K562 (cell line): ENCODE data around the gene FLAD1. TPM values are rescaled to one million over a fixed set of nuclear protein-coding genes. Genes with fewer than 3 reads are reported as not detected.

Source experiments
- E2F1 ChIP-seq: sonication (generic); formaldehyde crosslinking; IDR thresholded peaks from 2 replicates; pipeline ENCODE4 v1.8.1; 2023; ENCODE audit warnings: mild to moderate bottlenecking, missing genetic modification reagents, moderate library complexity
- ESRRA ChIP-seq: fragments of 450-650 bp; IDR thresholded peaks from 2 replicates; pipeline ENCODE4 v1.6.1; 2014; ENCODE audit warnings: low read depth, mild to moderate bottlenecking, moderate library complexity, borderline replicate concordance
- HMGN3 ChIP-seq: IDR thresholded peaks from 2 replicates; pipeline ENCODE4 v1.6.1; 2011; ENCODE audit warnings: borderline replicate concordance, low read depth, mild to moderate bottlenecking, mixed read lengths, low read length; ENCODE audit not compliant: insufficient read length; ENCODE audit errors: extremely low read depth
- HOXB6 ChIP-seq: fragments of 250-450 bp; sonication (Bioruptor Pico); IDR thresholded peaks from 2 replicates; pipeline ENCODE4 v1.5.1; 2022; ENCODE audit warnings: mild to moderate bottlenecking, borderline replicate concordance
- MAZ ChIP-seq, 2 experiments: fragments of 450-650 bp in 1 of 2; sonication (generic) in 1 of 2; formaldehyde crosslinking; IDR thresholded peaks in 1 of 2; conservative IDR thresholded peaks in 1 of 2; 2 replicates each; pipeline versions ENCODE4 v1.4.0 to v1.5.0; 2020; ENCODE audit warnings: mild to moderate bottlenecking in 1 of 2, missing genetic modification reagents in 1 of 2
- MEF2D ChIP-seq: conservative IDR thresholded peaks from 2 replicates; pipeline ENCODE4 v1.6.1; 2016; ENCODE audit warnings: low read depth, missing genetic modification characterization, missing compliant biosample characterization
- MYNN ChIP-seq, 2 experiments: sonication (generic); formaldehyde crosslinking in 1 of 2; IDR thresholded peaks; 2 replicates each; pipeline versions ENCODE4 v1.5.0 to v1.6.1; 2016 to 2020; ENCODE audit warnings: antibody characterized with exemption in 1 of 2, missing genetic modification reagents in 1 of 2
- NFE2 ChIP-seq: IDR thresholded peaks from 2 replicates; pipeline ENCODE4 v1.6.1; 2014; ENCODE audit warnings: antibody characterized with exemption, low read depth
- NR2C2 ChIP-seq, 2 experiments: fragments of 200-800 bp in 1 of 2; sonication (Bioruptor generic) in 1 of 2; sonication (generic) in 1 of 2; formaldehyde crosslinking in 1 of 2; IDR thresholded peaks; 2 replicates each; pipeline versions ENCODE4 v1.6.1 to v1.8.0; 2016 to 2022; ENCODE audit warnings: mild to moderate bottlenecking in 1 of 2, missing compliant biosample characterization in 1 of 2, missing genetic modification characterization in 1 of 2, missing genetic modification reagents in 1 of 2
- SIX5 ChIP-seq, 2 experiments: IDR thresholded peaks; 2 replicates each; pipeline ENCODE4 v1.6.1; 2011; ENCODE audit warnings: low read length in 2 of 2, borderline replicate concordance in 1 of 2, low read depth in 1 of 2, mild to moderate bottlenecking in 1 of 2, moderate library complexity in 1 of 2; ENCODE audit not compliant: insufficient read depth in 1 of 2
- ZBTB49 ChIP-seq: sonication (generic); formaldehyde crosslinking; IDR thresholded peaks from 2 replicates; pipeline ENCODE4 v1.8.0; 2022; ENCODE audit warnings: missing genetic modification reagents, mild to moderate bottlenecking, borderline replicate concordance
- ZNF551 ChIP-seq: fragments of 250-450 bp; sonication (Bioruptor Pico); IDR thresholded peaks from 2 replicates; pipeline ENCODE4 v1.5.0; 2021; ENCODE audit warnings: mild to moderate bottlenecking, moderate library complexity
- polyA plus RNA-seq, 8 experiments: library from polyadenylated mRNA; depleted of rRNA in 4 of 8; stranded (reverse) in 5 of 8; unstranded in 3 of 8; fragments of >200 nt; fragmentation: Nextera tagmentation in 2 of 8; fragmentation: Illumina TruSeq in 1 of 8; extraction: Ambion mirVana in 2 of 8; extraction: Trizol in 1 of 8; gene quantifications; 2 replicates each; pipeline versions ENCODE4 v1.2.1 to v1.2.3, GENCODE V29; 2011 to 2014; ENCODE audit warnings: inconsistent platforms in 1 of 8, missing spikeins in 1 of 8
- total RNA-seq, 7 experiments: library from RNA; depleted of rRNA in 6 of 7; stranded (reverse); fragments of >200 nt in 6 of 7; fragmentation: Illumina TruSeq in 2 of 7; extraction: Trizol in 2 of 7; gene quantifications; 2 replicates each; pipeline versions ENCODE4 v1.2.1 to v1.2.3, GENCODE V29; 2011 to 2021; ENCODE audit warnings: low replicate concordance in 1 of 7

FLAD1 gene
- total and polyA plus RNA-seq, 9 of the 15 experiments (the other 6 are each of a cell fraction or from before 2014, with no cell fraction given) = 24.9 to 85.8 (median 67.0) TPM

GRCh38 chr1:154974808-154975408 is 8.2 kb upstream of the FLAD1 start (continued):
- TF ChIP-seq MAZ (CRISPR knock-in tag; conservative IDR thresholded peaks at IDR 0.05 in 1 of 2, IDR thresholded peaks at IDR 0.05 in 1 of 2) (no peak; a peak in 2 of 4 replicates), ZBTB49 (CRISPR knock-in tag) (peak; percentile 75; the same call in 1 of the 2 replicates), HMGN3 (no peak), NFE2 (no peak), ESRRA (peak; percentile 2; the same call in 1 of the 2 replicates), MYNN (IDR thresholded peaks at IDR 0.05) (no peak), MYNN (CRISPR knock-in tag; IDR thresholded peaks at IDR 0.05) (no peak), MEF2D (tag) (no peak), SIX5 (IDR thresholded peaks at IDR 0.05; ENCODE audit: borderline replicate concordance in 1 of 2, insufficient read depth in 1 of 2, low read depth in 1 of 2, low read length in 2 of 2) (no peak), E2F1 (CRISPR knock-in tag) (no peak; the same call in 1 of the 2 replicates), HOXB6 (CRISPR knock-in tag) (no peak), ZNF551 (CRISPR knock-in tag) (no peak), NR2C2 (CRISPR knock-in tag; IDR thresholded peaks at IDR 0.05) (no peak), NR2C2 (tag; IDR thresholded peaks at IDR 0.05) (no peak)
